GM12872 (cell line): ENCODE results near the gene CCHCR1.

Experiments
- TF ChIP-seq, protein P1 (sequence below): IDR thresholded peaks from 3 replicates; pipeline ENCODE4 v1.5.1; 2011; ENCODE audit warnings: low read depth, mild to moderate bottlenecking, low read length, moderate library complexity; ENCODE audit not compliant: insufficient read depth

The CCHCR1 gene

DNA sequence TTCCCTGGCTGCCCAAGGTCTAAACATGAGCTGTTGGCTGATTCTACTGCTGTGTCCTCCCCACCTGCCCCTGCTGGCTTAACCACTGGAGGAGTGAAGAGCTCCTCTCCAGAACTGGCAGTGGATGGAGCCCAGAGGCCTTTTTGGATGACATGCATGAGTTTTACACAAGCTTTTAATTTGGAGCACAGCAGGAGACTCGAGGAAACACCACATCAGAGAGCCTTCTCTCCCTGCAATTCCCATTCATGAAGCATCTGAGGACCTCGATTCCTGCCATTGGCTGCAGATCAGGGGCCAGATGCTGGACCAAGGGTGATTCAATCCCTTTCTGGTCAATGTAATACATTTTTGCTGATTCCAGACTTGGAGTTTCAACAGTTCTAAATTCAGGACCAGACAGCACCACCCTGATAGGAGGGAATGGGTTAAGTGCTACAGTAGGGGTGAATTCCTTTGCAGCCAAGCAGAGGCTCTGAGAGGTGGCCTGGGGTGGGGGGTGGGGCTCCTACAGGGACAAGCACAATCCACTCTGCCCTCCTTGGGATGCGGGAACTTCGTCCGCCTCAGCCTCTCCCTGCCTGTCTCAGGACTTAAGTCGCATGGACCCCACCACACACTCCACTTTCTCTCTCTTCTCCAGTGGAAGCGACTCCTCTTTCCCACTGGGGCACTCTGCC lies 43.6 kb downstream of the CCHCR1 start:
- TF ChIP-seq, protein P1, sequence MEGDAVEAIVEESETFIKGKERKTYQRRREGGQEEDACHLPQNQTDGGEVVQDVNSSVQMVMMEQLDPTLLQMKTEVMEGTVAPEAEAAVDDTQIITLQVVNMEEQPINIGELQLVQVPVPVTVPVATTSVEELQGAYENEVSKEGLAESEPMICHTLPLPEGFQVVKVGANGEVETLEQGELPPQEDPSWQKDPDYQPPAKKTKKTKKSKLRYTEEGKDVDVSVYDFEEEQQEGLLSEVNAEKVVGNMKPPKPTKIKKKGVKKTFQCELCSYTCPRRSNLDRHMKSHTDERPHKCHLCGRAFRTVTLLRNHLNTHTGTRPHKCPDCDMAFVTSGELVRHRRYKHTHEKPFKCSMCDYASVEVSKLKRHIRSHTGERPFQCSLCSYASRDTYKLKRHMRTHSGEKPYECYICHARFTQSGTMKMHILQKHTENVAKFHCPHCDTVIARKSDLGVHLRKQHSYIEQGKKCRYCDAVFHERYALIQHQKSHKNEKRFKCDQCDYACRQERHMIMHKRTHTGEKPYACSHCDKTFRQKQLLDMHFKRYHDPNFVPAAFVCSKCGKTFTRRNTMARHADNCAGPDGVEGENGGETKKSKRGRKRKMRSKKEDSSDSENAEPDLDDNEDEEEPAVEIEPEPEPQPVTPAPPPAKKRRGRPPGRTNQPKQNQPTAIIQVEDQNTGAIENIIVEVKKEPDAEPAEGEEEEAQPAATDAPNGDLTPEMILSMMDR: no peak

DNA sequence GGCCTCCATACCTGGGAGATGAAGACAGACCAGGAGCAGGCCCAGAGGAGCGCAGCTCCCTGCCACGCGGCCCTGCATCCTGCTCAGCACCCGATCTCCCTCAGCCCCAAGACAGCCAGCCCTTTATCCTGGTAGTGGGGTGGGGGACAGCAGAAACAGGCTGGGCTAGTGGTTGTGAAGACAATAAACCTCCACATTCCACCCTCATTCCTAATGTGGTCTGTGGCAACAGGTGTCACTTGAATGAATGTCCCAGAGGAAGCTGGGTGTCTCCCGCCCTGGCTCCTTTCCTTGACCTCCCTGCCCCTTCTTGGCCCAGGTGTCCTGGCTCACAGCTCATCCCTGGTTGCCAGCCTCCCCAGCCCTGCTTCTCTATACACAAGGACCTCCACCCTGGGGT lies 45.1 kb downstream of the CCHCR1 start, which contains the start of gene C6orf15:
TSS of gene C6orf15 (minus strand) at position 98 of the 400 bp plus-strand sequence. CDS start at position 78, 20 bp downstream.
- TF ChIP-seq, protein P1: no peak

DNA sequence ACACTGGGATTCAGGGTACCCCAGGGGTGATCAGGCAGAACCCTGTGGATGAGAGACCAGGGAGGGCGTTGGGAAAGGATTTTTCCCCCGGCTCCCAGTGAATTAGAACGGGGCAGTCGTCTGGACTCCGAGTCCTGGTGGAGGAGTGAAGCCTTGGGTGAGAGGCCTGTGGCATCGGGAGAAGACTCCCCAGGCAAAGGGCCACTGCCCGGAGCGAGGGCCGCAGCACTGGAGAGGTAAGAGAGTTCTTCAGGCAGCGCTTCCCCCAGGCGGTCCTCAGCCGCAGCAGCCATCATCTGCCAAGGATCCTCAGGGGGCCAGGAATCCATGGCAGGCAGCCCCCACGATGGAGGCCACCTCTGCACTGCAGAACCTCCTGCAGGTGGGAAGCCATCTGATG lies 45.9 kb downstream of the CCHCR1 start:
- TF ChIP-seq, protein P1: no peak

DNA sequence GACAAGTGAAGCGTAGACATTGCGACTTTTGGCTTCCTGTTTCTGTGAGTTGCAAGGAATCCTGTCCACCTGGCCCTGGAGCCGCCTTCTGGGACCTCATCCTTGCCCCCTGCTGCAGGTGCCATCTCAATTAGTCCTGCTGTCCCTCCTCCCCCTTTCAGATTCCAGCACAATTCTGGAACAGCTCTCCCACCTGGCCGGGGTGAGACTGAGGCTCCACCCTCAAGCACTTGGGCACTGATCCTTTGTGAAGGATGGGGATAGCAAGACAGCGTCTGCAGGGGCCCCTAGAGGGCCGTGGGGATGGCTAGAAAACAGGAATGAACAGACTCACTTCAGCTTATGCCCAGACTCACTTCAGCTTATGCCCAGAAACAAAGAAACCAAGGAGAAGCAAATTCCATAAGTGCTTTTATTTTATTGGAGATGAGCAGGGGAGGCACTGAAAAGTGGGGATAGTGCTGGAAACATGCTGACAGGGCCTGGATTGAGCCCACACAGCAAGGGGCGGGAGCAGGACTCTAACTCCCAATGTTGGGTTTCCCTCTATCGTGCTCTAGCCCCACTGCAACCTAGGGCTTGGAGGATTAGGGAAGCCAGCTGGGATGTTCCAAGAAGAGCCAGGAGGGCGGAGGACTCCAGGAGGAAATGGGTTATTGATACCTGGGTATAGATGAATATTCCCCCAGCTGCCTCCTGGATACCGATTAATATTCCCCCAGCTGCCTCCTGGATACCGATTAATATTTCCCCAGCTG lies 46.6 kb downstream of the CCHCR1 start:
- TF ChIP-seq, protein P1: no peak

DNA sequence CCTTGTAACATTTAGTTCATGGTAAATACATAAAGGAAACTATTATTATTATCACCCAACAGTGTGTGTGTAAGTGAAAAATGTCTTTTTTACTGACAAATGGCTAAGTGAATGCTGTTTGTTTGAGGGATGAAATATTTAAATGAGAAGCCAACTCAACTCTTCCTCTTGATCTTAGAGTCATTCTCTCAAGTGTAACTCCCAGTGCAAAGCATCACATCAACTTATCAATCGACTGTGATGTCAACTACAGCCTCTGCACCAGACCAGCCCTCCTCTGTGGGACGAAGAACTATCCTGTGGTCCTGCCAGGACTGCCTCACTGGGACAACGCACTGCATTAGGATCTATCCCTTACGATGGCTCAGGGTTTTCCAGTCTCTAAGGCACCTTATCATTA lies 50.5 kb downstream of the CCHCR1 start:
- TF ChIP-seq, protein P1: no peak

DNA sequence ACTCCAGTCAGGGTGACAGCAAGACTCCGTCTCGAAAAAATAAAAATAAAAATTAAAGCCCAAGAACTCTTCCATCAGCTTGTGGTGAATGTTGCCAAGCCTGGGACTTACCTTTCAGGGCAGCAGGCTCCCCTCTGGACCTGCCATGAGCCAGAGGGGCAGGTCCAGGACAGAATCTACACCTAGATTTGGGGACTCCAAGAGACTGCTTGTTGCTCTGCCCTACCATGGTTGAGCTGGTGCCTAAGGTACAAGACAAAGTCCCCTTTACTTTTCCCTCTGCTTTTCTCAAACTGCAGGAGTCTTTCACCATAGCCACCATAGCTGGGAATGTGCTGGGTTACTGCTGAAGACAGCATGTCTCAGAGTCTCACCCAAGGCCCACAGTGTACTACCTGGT lies 54.5 kb downstream of the CCHCR1 start:
- TF ChIP-seq, protein P1: no peak

DNA sequence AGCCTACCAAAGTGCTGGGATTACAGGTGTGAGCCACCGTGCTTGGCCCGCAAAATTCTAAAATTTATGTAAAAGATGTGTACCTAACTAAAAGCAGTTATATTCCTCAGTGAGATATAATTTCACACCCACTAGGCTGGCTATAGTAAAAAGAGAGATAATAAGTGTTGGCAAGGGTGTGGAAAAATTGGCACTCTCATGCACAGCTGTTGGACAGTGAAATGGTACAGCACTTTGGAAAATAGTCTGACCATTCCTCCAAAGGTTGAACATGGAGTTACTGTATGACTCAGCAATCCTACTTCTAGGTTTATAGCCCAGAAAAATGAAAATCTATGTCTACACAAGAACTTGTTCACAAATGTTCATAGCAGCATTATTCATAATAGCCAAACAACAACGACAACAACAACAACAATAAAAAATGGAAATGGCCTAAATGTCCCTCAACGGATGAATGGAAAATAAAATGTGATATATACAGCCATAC lies 59.1 kb downstream of the CCHCR1 start:
- TF ChIP-seq, protein P1: no peak
